ENCODE results near the gene METTL14.
"Not testable (repeated sequence)": the region's sequence is repeated elsewhere in the genome, so short reads cannot be mapped to it uniquely, and the experiment has no call there.

METTL14 gene

GRCh38 chr4:118684873-118685811, at the start of gene METTL14:
TSS of gene METTL14 (plus strand) at chr4:118685392. CDS start at chr4:118685535, 143 bp downstream.
- DNase-seq (ENCODE audit: low read depth in 2 of 2): peak; percentile 75 to 78

- not testable (repeated sequence) for DNase-seq (ENCODE audit: low read depth in 2 of 2)
Observed at GRCh38 chr4:118636126-118636525, 49.1 kb upstream of the METTL14 start.

GRCh38 chr4:118664665-118665064, 20.5 kb upstream of the METTL14 start:
- DNase-seq (ENCODE audit: low read depth in 2 of 2): not testable (repeated sequence)

- peak; percentile 20 to 32 for DNase-seq (ENCODE audit: low read depth in 2 of 2)
Observed at GRCh38 chr4:118669220-118669619, 16.0 kb upstream of the METTL14 start.

- not testable (repeated sequence) for DNase-seq (ENCODE audit: low read depth in 2 of 2)
Observed at GRCh38 chr4:118670968-118671367, 14.2 kb upstream of the METTL14 start.

- no peak for DNase-seq (ENCODE audit: low read depth in 2 of 2)
Observed at GRCh38 chr4:118676128-118676527, 9.1 kb upstream of the METTL14 start.

- DNase-seq (ENCODE audit: low read depth in 2 of 2): no peak
Observed at GRCh38 chr4:118680808-118681207, 4.4 kb upstream of the METTL14 start.

- peak in 1 of 2 experiments; percentile 7 for DNase-seq (ENCODE audit: low read depth in 2 of 2)
Observed at GRCh38 chr4:118682928-118683327, 2.3 kb upstream of the METTL14 start.

GRCh38 chr4:118683513-118683912, 1.7 kb upstream of the METTL14 start:
- no peak for DNase-seq (ENCODE audit: low read depth in 2 of 2)

- no peak for DNase-seq (ENCODE audit: low read depth in 2 of 2)
Observed at GRCh38 chr4:118703118-118703517, 17.9 kb downstream of the METTL14 start.

- DNase-seq (ENCODE audit: low read depth in 2 of 2): no peak
Observed at GRCh38 chr4:118711052-118711451, 25.9 kb downstream of the METTL14 start.

- no peak for DNase-seq (ENCODE audit: low read depth in 2 of 2)
Observed at GRCh38 chr4:118712872-118713271, 27.7 kb downstream of the METTL14 start.

GRCh38 chr4:118714682-118715081, 29.5 kb downstream of the METTL14 start:
- DNase-seq (ENCODE audit: low read depth in 2 of 2): no peak

- DNase-seq (ENCODE audit: low read depth in 2 of 2): no peak
Observed at GRCh38 chr4:118716304-118716703, 31.1 kb downstream of the METTL14 start.

GRCh38 chr4:118718511-118719170, 33.4 kb downstream of the METTL14 start:
- no peak for DNase-seq (ENCODE audit: low read depth in 2 of 2)

GRCh38 chr4:118721752-118722151, 36.6 kb downstream of the METTL14 start:
- no peak for DNase-seq (ENCODE audit: low read depth in 2 of 2)

- DNase-seq (ENCODE audit: low read depth in 2 of 2): no peak
Observed at GRCh38 chr4:118723369-118723768, 38.2 kb downstream of the METTL14 start.

GRCh38 chr4:118727360-118727759, 42.2 kb downstream of the METTL14 start:
- DNase-seq (ENCODE audit: low read depth in 2 of 2): no peak

- peak; percentile 24 to 28 for DNase-seq (ENCODE audit: low read depth in 2 of 2)
Observed at GRCh38 chr4:118729287-118730286, 44.4 kb downstream of the METTL14 start.

GRCh38 chr4:118730683-118731082, 45.5 kb downstream of the METTL14 start:
- DNase-seq (ENCODE audit: low read depth in 2 of 2): no peak

GRCh38 chr4:118732591-118733330, 47.6 kb downstream of the METTL14 start:
- DNase-seq (ENCODE audit: low read depth in 2 of 2): no peak
